ENCODE measurements around the gene TAF1C.

TAF1C gene

GRCh38 chr16:84174396-84174795 is 12.5 kb downstream of the TAF1C start:
- H3K9me3 ChIP-seq (ENCODE audit: insufficient read depth, low read depth, low read length): no peaks in the 10 kb centered on the region
- H3K36me3 ChIP-seq (ENCODE audit: insufficient read depth, low read length): peaks cover 9% of the 10 kb centered on the region; the same call in 1 of the 2 replicates
- H3K4me3 ChIP-seq (ENCODE audit: low read length, poor library complexity, severe bottlenecking): no peak overlapping the region
- no peak overlapping the region for H3K9ac ChIP-seq (ENCODE audit: low read depth, low read length, poor library complexity, severe bottlenecking)
- TF ChIP-seq EZH2phosphoT487 (IDR thresholded peaks at IDR 0.05; ENCODE audit: borderline replicate concordance): no peak
- TF ChIP-seq CTCF (conservative IDR thresholded peaks at IDR 0.05; ENCODE audit: low read length): no peak
- no peak overlapping the region for H3K4me2 ChIP-seq (ENCODE audit: low read depth, low read length, poor library complexity, severe bottlenecking)
- no peaks in the 10 kb centered on the region for H3K9me2 ChIP-seq (replicated peaks; ENCODE audit: low read depth, low read length)
- H3F3A ChIP-seq (ENCODE audit: low read depth): no peaks in the 10 kb centered on the region
- H4K20me1 ChIP-seq (ENCODE audit: insufficient read depth, low read length, poor library complexity, severe bottlenecking): no peaks in the 10 kb centered on the region
- H3K79me2 ChIP-seq (ENCODE audit: insufficient read depth, low read length): no peaks in the 10 kb centered on the region
- H3K4me1 ChIP-seq (ENCODE audit: insufficient read depth, low read length, poor library complexity, severe bottlenecking): no peaks in the 10 kb centered on the region
- no peak overlapping the region for H2AFZ ChIP-seq (ENCODE audit: low read length)
- no peaks in the 10 kb centered on the region for H3K27me3 ChIP-seq (ENCODE audit: insufficient read depth, low read length, poor library complexity, severe bottlenecking)

- Histone ChIP-seq H3K9ac (ENCODE audit: low read depth, low read length, poor library complexity, severe bottlenecking) (no peak overlapping the region), H3K27me3 (ENCODE audit: insufficient read depth, low read length, poor library complexity, severe bottlenecking) (no peaks in the 10 kb centered on the region), H3K9me2 (replicated peaks; ENCODE audit: low read depth, low read length) (no peaks in the 10 kb centered on the region), H3K79me2 (ENCODE audit: insufficient read depth, low read length) (no peaks in the 10 kb centered on the region), H3F3A (ENCODE audit: low read depth) (no peaks in the 10 kb centered on the region), H2AFZ (ENCODE audit: low read length) (no peak overlapping the region), H3K9me3 (ENCODE audit: insufficient read depth, low read depth, low read length) (no peaks in the 10 kb centered on the region), H3K4me3 (ENCODE audit: low read length, poor library complexity, severe bottlenecking) (no peak overlapping the region), H3K4me1 (ENCODE audit: insufficient read depth, low read length, poor library complexity, severe bottlenecking) (no peaks in the 10 kb centered on the region), H3K36me3 (ENCODE audit: insufficient read depth, low read length) (no peaks in the 10 kb centered on the region), H4K20me1 (ENCODE audit: insufficient read depth, low read length, poor library complexity, severe bottlenecking) (no peaks in the 10 kb centered on the region), H3K4me2 (ENCODE audit: low read depth, low read length, poor library complexity, severe bottlenecking) (no peak overlapping the region)
- TF ChIP-seq EZH2phosphoT487 (IDR thresholded peaks at IDR 0.05; ENCODE audit: borderline replicate concordance) (no peak), CTCF (conservative IDR thresholded peaks at IDR 0.05; ENCODE audit: low read length) (no peak)
These were observed 17.0 kb downstream of the TAF1C start for GRCh38 chr16:84169765-84170310.

GRCh38 chr16:84166796-84167695 is 19.8 kb downstream of the TAF1C start:
- no peak for TF ChIP-seq EZH2phosphoT487 (IDR thresholded peaks at IDR 0.05; ENCODE audit: borderline replicate concordance)
- no peak for TF ChIP-seq CTCF (conservative IDR thresholded peaks at IDR 0.05; ENCODE audit: low read length)
- no peak overlapping the region for H3K4me3 ChIP-seq (ENCODE audit: low read length, poor library complexity, severe bottlenecking)

More at GRCh38 chr16:84166796-84167695, 19.8 kb downstream of the TAF1C start:
- Histone ChIP-seq H3K4me1 (ENCODE audit: insufficient read depth, low read length, poor library complexity, severe bottlenecking) (no peaks in the 10 kb centered on the region), H3K9ac (ENCODE audit: low read depth, low read length, poor library complexity, severe bottlenecking) (no peak overlapping the region), H3K79me2 (ENCODE audit: insufficient read depth, low read length) (no peaks in the 10 kb centered on the region), H3K36me3 (ENCODE audit: insufficient read depth, low read length) (no peaks in the 10 kb centered on the region), H3K9me2 (replicated peaks; ENCODE audit: low read depth, low read length) (no peaks in the 10 kb centered on the region), H2AFZ (ENCODE audit: low read length) (no peak overlapping the region), H3K9me3 (ENCODE audit: insufficient read depth, low read depth, low read length) (no peaks in the 10 kb centered on the region), H3K4me2 (ENCODE audit: low read depth, low read length, poor library complexity, severe bottlenecking) (no peak overlapping the region), H4K20me1 (ENCODE audit: insufficient read depth, low read length, poor library complexity, severe bottlenecking) (no peaks in the 10 kb centered on the region), H3K27me3 (ENCODE audit: insufficient read depth, low read length, poor library complexity, severe bottlenecking) (no peaks in the 10 kb centered on the region), H3F3A (ENCODE audit: low read depth) (no peaks in the 10 kb centered on the region)
